ENCODE measurements around the gene FLT3. TPM values are rescaled to one million over a fixed set of nuclear protein-coding genes. Genes with fewer than 3 reads are reported as not detected.
A peak's percentile ranks its signal among the peaks of the same experiment; 100 is the strongest.

FLT3 gene
- total and polyA plus RNA-seq, 2 of the 13 experiments (the other 11 are each of a cell fraction or from before 2014, with no cell fraction given): not detected

- no peak for TF ChIP-seq STAT6 (CRISPR knock-in tag; IDR thresholded peaks at IDR 0.05; ENCODE audit: borderline replicate concordance)
- TF ChIP-seq ZNF605 (CRISPR knock-in tag; IDR thresholded peaks at IDR 0.05): no peak
- no peak for TF ChIP-seq KLF15 (CRISPR knock-in tag; IDR thresholded peaks at IDR 0.05; ENCODE audit: borderline replicate concordance)
- TF ChIP-seq ISL2 (CRISPR knock-in tag; IDR thresholded peaks at IDR 0.05): no peak
- TF ChIP-seq ZNF281 (CRISPR knock-in tag; IDR thresholded peaks at IDR 0.05; ENCODE audit: borderline replicate concordance): peak; percentile 63; the same call in 1 of the 2 replicates
- TF ChIP-seq SP2 (CRISPR knock-in tag; IDR thresholded peaks at IDR 0.05): no peak
- no peak for TF ChIP-seq CEBPZ (IDR thresholded peaks at IDR 0.05; ENCODE audit: low read length)
- TF ChIP-seq NRL (CRISPR knock-in tag; IDR thresholded peaks at IDR 0.05; ENCODE audit: borderline replicate concordance): no peak
- no peak for TF ChIP-seq ZNF33A (CRISPR knock-in tag; IDR thresholded peaks at IDR 0.05; ENCODE audit: borderline replicate concordance)
- TF ChIP-seq ZZZ3 (CRISPR knock-in tag; IDR thresholded peaks at IDR 0.05; ENCODE audit: borderline replicate concordance): 0 out of 2 replicates have a peak, but pooled peaks have one; percentile 79
- TF ChIP-seq GFI1 (CRISPR knock-in tag; IDR thresholded peaks at IDR 0.05; ENCODE audit: borderline replicate concordance): no peak
- no peak for TF ChIP-seq ZNF660 (CRISPR knock-in tag; IDR thresholded peaks at IDR 0.05; ENCODE audit: borderline replicate concordance, low read depth)
- no peak for TF ChIP-seq TOE1 (CRISPR knock-in tag; IDR thresholded peaks at IDR 0.05)
- TF ChIP-seq ZNF558 (CRISPR knock-in tag; IDR thresholded peaks at IDR 0.05; ENCODE audit: borderline replicate concordance): no peak
- no peak for TF ChIP-seq ZSCAN25 (CRISPR knock-in tag; IDR thresholded peaks at IDR 0.05)
- no peak for TF ChIP-seq ZNF317 (CRISPR knock-in tag; IDR thresholded peaks at IDR 0.05)
- no peak for TF ChIP-seq E2F2 (CRISPR knock-in tag; IDR thresholded peaks at IDR 0.05; ENCODE audit: borderline replicate concordance)
- no peak for TF ChIP-seq ZNF766 (CRISPR knock-in tag; IDR thresholded peaks at IDR 0.05; ENCODE audit: borderline replicate concordance)
- no peak for TF ChIP-seq ZNF563 (CRISPR knock-in tag; IDR thresholded peaks at IDR 0.05)
Measured at GRCh38 chr13:28138756-28139470, 38.5 kb upstream of the FLT3 start (continued).
